Gastroesophageal sphincter (tissue), 3 donors: ENCODE measurements around the gene YTHDF1.

Experiments
- CTCF ChIP-seq, 4 experiments: fragments of 200-600 bp in 2 of 4; fragments of 450-650 bp in 2 of 4; sonication (generic) in 1 of 4; IDR thresholded peaks; one replicate each; pipeline ENCODE4 v1.5.1; 2017 to 2019; ENCODE audit warnings: antibody characterized with exemption in 4 of 4, mild to moderate bottlenecking in 2 of 4, moderate library complexity in 2 of 4
- POLR2A ChIP-seq, 2 donors: fragments of 450-650 bp; IDR thresholded peaks; one replicate each; pipeline ENCODE4 v1.6.1; 2017; ENCODE audit warnings: antibody characterized with exemption in 2 of 2, mild to moderate bottlenecking in 2 of 2, moderate library complexity in 1 of 2

GRCh38 chr20:63172726-63173125 lies 43.2 kb downstream of the YTHDF1 start:
- TF ChIP-seq CTCF (IDR thresholded peaks at IDR 0.05): no peak
- no peak for TF ChIP-seq POLR2A (IDR thresholded peaks at IDR 0.05)
